Uterus (tissue), 2 donors: ENCODE results near the gene OBSCN.

Source experiments
- POLR2A ChIP-seq, 2 donors: fragments of 450-650 bp; IDR thresholded peaks; one replicate each; pipeline ENCODE4 v1.6.1; 2016; ENCODE audit warnings: antibody characterized with exemption in 2 of 2, mild to moderate bottlenecking in 1 of 2, moderate library complexity in 1 of 2
- TF ChIP-seq, protein P1 (sequence below), 4 experiments: fragments of 200-600 bp in 2 of 4; fragments of 450-650 bp in 2 of 4; sonication (generic) in 2 of 4; IDR thresholded peaks; one replicate each; pipeline ENCODE4 v1.5.1; 2016 to 2019; ENCODE audit warnings: antibody characterized with exemption in 4 of 4, mild to moderate bottlenecking in 2 of 4, moderate library complexity in 1 of 4

DNA sequence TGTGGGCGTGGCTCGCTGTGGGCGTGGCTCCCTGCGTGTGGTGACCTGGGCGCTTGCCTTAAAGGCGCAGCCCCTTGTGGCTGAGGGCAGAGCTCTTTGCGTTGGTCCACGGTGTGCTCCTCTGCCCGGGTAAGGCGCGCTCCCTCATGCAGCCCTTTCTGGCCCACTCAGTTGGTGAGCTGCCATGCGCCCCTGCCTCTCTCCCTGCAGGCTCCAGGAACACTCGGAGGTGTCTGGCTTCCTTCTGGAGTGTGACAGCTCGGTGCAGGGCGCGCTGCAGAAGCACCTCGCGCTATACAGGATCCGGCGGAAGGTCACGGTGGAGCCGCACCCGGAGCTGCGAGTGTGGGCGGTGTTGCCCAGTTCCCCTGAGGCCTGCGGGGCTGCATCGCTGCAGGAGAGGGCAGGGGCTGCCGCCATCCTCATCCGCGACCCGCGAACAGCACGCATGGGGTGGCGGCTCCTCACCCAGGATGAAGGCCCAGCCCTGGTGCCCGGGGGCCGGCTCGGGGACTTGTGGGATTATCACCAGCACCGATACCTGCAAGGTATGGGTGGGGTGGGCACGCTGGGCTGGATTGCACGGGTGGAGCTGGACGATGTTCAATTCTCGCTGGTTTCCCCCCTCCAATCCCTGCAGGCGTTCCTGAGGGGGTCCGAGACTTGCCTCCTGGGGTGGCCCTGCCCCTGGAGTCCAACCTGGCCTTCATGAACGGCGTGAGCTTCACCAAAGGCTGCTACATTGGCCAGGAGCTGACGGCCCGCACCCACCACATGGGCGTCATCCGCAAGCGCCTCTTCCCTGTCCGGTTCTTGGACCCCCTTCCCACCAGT lies 33.1 kb upstream of the OBSCN start:
- TF ChIP-seq, protein P1, sequence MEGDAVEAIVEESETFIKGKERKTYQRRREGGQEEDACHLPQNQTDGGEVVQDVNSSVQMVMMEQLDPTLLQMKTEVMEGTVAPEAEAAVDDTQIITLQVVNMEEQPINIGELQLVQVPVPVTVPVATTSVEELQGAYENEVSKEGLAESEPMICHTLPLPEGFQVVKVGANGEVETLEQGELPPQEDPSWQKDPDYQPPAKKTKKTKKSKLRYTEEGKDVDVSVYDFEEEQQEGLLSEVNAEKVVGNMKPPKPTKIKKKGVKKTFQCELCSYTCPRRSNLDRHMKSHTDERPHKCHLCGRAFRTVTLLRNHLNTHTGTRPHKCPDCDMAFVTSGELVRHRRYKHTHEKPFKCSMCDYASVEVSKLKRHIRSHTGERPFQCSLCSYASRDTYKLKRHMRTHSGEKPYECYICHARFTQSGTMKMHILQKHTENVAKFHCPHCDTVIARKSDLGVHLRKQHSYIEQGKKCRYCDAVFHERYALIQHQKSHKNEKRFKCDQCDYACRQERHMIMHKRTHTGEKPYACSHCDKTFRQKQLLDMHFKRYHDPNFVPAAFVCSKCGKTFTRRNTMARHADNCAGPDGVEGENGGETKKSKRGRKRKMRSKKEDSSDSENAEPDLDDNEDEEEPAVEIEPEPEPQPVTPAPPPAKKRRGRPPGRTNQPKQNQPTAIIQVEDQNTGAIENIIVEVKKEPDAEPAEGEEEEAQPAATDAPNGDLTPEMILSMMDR (IDR thresholded peaks at IDR 0.05), result no peak
- TF ChIP-seq POLR2A (IDR thresholded peaks at IDR 0.05), result no peak
